ENCODE results near the gene KLK8.
A peak's percentile ranks its signal among the peaks of the same experiment; 100 is the strongest.
"Not testable (repeated sequence)": the region's sequence is repeated elsewhere in the genome, so short reads cannot be mapped to it uniquely, and the experiment has no call there.

Gene KLK8

DNA sequence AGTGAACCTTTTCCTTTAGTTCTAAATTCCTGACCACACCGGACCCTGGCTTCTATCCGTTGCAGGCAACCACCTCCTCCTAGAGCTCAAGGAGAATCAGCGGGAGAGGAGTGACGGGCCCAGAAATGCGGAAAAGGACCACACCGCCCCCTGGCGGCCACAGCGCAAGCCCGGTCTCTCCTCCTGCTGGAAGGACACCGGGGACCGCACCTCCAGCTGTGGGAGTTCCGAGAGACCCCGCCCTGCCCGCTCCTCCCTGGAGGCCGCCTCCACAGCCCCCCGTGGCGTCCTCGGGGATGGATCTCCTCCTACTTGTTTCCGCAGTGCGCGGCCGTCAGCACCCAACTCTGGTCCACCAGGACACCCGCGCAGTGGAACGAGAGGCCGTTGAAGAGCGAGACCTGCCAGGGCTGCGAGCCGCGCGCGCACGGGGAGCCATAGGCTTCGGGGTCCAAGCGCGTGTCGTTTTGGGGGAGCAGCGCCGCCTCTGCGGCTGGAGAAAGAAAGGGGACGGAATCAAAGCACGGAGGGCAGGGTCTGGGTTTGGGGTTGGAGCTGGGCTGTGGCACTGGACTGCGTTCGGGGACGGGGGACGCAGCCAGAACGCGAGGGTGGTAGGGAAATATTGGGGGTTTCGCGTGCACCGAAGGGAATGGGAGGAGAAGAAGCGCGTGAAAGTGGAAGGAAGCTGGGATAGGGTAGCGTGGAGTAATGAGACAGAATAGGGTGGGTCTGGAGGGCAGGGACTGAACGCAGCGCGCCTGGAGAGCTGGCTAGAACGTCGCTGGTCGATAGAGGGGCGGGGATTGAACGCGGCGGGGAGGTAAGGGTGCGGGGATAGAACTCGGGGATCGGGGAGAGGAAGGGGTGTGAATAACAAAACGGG lies 15.6 kb upstream of the KLK8 start:
- peak; percentile 42 to 67 for DNase-seq

DNA sequence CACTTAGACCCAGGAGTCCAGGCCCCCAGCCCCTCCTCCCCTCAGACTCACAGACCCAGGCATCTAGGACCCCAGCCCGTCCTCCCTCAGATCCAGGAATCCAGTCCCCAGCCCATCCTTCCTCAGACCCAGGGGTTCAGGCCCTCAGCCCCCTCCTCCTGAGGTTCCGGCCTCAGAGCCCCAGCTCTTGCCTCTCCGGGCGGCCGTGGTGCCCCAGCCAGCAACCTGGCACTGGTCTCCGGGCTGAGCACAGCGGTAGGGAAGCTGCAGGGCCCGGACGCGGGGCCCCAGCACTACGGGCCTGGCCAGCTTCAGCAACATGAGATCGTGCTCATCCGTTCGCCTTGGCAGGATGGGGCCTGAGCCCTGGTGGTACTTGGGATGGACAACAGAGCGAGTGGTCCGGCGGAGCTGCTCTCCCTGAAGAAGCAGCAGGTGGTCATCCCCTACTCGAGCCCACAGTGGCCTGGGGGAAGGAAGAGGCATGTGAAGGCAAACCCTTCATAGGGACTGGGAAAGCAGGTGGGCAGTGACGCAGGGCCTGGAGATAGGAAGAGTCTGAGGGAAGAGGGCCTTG lies 14.4 kb upstream of the KLK8 start:
- DNase-seq, result no peak

DNA sequence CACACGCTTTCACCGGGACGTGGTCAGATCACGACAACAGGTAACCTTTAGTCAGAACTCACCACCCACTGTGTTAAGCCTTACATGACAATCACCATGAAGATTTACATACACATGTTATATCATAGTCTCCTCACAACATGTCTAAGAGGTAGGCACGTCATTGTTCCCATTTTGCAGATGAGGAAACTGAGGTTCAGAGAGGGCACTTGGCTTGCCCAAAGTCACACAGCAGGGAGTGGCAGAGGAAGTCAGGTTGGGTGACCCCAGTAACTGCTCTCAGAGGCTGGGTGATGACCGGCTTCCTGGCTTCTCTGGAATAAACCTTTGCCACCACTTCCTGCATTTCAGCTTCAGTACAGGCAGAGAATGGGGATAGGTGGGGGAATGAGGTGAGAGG lies 12.8 kb upstream of the KLK8 start:
- no peak for DNase-seq

DNA sequence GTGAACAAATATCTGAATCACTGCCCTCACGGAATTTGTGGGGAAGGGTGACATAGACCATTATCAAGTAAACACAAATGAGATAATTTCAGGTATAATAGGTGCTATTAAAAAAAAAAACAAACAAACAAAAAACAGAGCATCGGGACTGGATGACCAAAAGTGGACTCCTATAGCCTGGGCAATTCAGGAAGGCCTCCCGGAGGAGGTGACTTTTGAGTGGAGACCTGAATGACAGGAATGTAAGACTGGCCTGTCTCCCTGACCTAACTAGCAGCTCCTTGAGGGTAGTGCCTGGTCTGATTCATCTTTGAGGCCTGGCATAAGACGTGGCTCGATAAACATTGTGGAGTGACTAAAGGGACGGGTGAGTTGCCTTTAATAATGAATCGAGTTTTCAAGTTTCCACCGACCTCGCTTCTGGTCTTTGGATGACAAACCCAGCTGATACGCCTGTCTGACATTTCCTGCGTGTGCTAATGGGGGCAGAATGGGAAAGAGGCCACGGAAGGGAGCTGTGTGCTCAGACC lies 11.3 kb upstream of the KLK8 start:
- no peak for DNase-seq

DNA sequence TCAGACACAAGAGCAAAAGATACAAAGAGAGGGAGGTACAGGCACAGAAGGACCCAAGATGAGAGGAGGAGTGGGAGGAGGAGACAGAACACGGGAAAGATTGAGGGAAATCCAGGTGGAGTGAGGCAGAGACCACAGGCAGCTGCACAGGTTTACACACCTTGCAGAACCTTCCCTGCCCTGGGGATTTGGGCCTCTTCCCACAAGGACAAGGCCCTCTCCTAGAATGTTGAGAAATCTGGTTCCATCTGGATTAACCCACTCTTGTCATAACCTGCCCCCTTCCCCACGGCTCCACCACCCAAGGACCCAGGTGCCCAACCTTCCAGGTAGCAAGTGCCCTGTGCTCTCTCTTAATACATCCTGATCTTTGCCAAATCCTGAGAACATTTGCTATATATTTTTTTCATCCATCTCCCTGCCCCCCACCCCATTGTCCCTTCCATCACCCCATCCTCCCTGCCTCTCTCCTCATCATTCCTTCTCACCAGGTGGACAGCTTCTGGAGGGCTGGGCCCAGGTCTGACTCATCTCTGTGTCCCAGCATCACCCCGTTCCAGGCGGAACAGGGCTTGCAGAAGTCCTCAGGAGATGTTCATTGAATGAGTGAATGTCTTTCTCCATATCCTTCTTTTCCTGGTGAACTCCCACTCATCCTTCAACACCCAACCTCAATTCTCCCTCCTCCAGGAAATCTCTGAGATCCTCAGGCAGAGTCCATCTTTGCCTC lies 8.8 kb upstream of the KLK8 start:
- DNase-seq, result no peak

DNA sequence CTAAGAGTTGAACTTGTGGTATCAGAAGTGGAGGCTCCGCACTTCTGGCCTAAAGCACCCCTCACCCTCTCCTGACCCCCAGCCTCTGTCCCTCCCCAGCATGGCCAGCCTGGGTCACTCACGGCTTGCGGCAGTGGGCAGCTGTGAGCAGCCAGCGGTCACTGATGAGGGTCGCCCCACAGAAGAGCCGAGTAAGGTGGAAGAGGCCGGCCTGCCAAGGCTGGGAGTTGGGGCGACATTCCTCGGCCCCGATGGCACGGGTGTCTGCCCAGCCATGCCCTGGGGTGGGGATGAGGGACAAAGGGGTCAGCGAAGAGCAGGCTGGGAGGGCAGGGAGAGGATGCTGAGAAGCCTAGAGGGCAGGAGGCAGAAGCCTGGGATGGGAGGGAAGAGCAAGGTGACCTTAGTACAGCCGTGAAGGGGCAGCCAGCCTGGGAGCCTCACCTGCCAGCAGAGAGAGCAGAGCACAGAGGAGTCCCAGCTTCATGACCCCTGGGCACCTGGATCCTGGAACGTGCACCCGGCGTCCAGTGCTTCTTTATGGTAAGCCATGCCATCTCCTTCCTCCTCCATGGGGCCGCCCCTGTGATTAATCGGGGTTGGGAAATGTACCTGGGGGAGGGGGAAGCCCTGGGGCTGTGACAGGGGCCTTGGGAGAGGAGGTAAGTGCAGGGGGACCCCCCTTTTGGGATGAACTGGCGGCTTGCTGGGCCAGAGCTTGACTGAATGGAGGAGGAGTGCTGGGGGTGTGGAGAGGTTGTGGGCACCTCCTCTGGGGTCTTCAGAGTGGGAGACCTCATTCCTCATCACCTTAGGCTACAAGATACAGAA lies 7.9 kb upstream of the KLK8 start:
- DNase-seq, result no peak

DNA sequence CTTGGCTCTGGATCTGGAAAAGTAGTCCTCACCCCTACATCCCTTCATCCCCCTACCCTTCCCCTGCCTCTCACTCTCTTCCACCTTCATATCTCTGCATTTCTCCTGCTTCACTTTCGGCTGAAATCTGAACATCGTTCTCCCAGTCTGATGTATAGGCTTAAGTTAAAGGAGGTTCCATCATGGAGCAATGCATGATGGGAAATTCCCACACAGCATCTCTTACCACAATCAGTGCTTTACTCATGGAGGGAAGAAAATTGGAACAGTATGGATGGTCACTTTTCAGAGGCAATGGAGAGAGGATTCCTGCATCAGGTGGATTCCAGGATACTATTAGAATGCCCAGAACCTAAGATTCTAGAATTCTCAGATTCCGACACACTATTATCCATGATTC lies 6.1 kb upstream of the KLK8 start:
- no peak for DNase-seq

DNA sequence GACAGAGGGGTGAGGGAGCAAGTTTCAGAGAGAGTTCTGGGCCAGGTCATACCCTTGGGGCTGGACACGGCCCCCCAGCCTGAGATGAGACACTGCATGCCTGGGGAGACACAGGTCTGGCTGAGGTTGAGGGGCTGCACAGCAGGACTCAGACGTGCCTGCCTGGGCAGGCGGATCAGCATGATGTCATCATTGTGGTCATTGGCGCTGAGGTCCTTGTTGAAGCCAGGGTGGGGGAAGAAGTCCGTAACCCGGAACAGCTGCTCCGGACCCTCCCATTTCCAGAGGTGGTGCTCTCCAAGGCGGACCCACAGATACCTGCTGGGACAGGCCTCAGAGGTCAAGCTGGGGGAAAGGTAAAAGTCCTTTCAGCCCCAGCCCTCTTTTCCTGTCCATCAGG lies 5.0 kb upstream of the KLK8 start:
- DNase-seq, result no peak

DNA sequence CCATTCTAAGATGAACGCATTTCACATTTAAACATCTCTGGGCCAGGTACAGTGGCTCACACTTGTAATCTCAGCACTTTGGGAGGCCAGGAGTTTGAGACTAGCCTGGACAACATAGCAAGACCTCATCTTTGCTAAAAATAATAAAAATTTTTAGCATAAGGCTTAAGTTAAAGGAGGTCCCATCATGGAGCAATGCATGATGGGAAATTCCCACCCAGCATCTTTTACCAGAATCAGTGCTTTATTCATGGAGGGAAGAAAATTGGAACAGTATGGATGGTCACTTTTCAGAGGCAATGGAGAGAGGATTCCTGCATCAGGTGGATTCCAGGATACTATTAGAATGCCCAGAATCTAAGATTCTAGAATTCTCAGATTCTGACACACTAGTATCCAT lies 3.8 kb upstream of the KLK8 start:
- DNase-seq, result no peak

DNA sequence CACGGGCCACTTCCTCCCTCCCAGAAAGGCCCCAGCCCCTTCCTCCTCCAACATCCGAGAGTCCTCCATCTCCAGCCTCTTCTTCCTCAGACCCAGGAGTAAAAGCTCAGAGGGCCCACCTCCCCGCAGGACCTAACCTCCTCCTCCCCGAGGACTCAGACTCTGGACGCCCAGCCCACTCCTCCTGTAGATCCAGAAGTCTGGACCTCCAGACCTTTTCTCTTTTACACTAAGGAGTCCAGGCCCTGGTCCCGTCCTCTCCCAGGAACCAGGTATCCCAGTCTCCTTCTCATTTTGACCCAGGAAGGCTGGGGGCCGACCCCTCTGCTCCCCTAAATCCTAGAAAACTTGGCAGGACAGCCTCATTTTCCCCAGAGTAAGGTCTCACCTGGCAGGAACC lies 1.9 kb upstream of the KLK8 start:
- DNase-seq, result no peak

DNA sequence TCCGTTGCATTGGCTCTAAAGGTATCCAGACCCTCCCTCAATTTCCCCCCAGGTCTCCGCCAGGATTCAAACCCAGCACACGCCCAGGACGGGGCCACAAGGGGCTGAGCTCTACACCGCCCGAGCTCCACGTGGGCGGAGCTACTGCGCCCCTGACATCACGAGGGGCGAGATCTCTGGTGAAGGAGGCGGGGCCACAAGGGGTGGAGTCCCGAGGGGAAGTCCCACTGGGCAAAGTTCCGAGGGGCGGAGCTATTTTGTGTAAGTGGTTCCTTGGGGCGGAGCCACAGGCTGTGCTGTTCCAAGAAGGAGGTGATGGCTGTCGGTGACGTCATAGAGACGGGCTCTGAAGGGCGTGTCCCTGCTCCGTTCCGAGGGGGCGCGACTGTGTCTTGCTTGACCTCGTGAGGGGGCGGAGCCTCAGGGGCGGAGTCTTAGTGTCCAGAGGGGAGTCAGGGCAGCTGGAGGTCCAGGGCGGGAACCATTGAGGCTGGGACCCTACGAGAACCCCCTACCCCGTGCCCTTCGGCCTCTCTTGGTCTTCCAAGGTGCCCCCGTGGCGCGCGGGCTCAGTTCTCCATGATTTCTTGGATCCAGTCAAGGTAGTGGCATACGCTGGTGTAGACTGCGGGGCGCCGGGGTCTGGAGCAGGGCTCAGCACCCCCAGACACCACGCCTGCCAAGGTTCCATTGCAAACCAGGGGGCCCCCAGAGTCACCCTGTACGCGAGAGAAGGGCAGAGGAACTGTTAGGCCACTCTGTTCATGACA lies 1.3 kb upstream of the KLK8 start:
- DNase-seq, result no peak

DNA sequence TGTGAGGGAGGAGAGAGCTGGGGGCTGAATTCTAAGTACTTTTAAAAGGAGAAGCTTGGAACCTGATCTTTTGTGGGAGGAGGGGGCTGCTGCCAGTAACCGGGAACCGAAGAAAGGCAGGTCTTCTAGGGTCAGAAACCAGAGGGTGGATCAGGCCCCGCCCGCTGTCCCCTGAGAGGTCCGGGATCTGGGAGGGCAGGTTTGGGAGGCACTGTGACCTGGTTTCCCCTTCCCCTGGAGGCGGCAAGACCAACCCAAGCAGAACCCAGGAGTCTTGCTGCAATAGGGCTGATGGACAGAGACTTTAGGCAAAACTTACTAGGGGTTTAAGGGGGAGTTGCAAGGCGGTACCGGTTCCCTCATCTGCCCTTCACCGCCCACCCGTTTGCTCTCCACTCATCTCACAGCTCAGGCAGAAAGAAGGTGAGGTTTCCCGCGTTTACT lies 707 bp upstream of the KLK8 start:
- DNase-seq, result no peak

DNA sequence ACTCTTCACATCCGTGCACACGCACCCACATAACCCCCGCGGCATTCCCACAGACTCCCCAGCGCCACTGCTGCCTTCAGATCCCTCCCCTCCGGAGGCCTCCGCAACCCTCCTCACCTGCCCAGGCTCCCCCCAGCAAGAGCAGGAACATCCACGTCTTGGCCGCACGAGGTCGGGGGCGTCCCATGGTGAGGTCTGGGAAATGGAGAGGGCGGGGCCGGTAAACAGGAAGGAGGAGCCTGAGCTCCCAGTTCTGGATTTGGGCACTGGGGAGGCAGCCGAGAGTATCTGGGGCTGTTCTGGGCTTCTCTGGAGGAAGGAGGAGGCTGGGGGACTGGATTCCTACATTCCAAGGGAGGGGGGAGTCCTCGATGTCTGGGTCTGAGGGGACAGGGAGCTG lies 423 bp downstream of the KLK8 start:
- no peak for DNase-seq

DNA sequence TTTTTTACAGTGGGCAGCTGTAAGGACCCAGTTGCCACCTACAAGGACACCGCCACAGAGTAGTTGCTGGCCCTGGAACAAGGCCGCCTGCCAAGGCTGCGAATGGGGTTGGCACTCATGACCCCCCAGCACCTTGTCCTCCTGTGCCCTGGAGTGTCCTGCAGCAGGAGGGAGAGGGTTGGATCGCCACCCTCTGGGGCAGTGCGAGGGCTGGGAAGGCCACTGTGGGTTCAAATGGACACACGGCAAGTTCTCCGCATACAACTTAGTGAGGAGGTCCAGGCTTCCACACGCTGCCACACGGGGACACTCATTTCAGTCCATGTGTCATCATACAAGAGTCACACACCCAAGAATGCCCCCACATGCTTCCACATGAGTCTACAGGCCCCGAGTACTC lies 978 bp downstream of the KLK8 start:
- no peak for DNase-seq

DNA sequence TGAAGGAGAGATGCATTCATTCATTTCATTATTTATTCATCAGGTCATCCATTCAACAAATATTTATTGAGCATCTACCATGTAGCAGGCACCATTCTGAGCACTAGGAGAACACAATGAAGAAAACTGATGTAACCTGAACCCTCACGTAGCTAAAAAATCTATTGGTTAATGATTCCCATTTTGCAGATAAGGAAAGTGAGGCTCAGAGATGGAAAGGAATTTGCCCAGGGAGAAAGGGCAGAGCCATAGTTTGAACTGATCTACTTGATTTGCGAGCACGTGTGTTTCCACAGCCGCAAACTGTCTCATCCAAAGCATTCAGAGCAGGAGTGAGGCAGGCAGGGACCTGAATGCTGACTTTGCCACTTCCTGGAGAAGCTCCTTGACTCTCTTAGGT lies 2.7 kb downstream of the KLK8 start:
- no peak for DNase-seq

DNA sequence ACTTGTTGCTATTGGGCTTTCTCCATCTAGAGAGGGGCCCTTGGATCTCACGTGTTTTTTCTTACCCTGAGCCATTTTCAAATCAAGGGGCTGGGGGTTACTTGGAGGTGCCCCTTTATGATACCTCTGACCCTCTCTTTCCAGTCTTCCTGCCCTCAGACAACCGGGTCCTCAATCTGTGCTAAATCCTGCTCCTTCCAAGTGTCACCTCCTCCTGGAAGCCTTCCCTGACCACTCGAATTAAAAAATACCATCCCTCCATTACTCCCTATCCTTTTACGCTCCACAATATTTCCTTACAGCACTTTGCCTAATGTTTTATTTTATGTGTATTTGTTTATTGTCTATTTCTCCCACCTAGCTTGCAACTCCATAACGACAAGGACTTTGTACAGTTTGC lies 3.3 kb downstream of the KLK8 start:
- DNase-seq, result no peak

DNA sequence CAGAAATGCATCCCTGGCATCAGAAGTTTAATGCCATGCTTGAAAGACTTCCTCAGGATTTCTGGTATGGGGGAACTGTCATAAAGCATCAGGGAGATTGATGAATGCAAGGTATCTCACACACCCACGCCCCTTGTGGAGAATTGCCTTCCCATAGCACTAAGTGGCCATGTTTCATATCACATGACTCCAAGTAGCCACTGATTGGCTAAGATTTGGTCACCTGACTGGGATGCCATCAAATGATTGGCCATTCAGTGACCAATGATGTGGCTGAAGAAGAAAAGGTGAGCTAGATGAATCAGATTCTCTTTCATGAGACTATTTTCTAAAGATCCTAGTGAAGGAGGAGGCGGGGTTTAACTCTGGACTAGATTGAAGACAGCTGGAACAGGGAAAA lies 7.3 kb downstream of the KLK8 start:
- no peak for DNase-seq

DNA sequence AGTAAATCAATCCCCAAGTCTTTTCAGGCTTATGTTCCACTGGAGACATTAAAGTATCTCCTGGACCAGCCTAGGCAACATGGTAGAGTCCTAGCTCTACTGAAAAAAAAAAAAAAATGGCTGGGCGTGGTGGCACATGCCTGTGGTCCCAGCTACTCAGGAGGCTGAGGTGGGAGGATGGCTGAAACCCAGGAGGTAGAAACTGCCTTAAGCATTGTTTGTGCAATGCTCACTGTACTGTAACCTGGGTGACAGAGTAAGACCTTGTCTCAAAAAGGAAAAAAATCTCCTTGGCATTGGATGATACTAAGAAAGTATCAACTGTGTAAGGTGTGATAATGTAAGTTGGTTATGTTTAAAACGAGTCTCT lies 8.8 kb downstream of the KLK8 start:
- no peak for DNase-seq

DNA sequence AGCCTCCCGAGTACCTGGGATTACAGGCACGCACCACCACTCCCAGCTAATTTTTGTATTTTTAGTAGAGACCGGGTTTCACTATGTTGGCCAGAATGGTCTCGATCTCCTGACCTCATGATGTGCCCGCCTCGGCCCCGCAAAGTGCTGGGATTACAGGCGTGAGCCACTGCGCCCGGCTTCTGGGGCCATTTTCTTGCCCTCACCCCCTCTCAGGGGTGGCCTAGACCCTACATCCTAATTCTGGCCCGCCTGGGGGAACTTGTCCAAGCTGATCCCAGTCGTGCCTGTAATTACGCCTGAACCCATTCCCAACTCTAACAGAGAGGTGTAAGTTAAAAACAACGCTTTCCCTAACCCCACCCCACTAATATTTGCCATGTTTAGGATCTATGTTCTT lies 17.0 kb downstream of the KLK8 start:
- not testable (repeated sequence) for DNase-seq

DNA sequence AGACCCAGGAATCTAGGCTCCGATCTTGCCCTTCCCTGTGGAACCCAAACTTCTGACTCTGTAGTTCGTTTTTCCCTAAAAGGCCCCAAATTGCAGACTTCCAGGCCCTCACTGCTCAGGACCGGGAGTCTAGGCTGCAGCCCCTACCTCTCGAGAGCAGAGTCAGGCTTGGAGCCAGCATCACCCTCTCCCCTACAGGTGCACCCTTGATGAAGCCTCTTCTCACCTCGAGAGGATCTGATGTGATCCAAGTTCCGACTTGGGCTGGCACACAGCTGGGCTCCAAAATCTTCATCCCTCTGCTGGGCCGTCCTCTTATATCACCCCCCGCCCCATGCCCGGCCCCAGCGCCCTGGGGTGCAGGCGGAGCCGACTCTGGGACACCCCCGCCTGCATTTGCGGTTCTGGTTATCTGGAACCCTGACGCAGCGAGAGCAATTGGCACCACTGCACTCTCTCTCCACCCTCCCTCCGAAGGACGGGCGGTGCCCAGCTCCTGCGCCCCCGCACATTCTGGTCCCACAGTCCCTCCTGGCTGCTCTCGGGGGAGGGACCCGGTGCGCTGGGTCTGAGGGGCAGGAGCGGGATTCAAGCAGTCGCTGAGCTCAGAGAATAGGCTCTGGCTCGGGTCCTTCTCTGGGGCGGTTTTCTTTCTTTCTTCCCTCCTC lies 17.6 kb downstream of the KLK8 start, which contains the start of gene KLK7:
KLK7 (minus strand) TSS at position 293 of the 668 bp plus-strand sequence. CDS start 1,518 bp downstream, outside the sequence.
- DNase-seq, result no peak

DNA sequence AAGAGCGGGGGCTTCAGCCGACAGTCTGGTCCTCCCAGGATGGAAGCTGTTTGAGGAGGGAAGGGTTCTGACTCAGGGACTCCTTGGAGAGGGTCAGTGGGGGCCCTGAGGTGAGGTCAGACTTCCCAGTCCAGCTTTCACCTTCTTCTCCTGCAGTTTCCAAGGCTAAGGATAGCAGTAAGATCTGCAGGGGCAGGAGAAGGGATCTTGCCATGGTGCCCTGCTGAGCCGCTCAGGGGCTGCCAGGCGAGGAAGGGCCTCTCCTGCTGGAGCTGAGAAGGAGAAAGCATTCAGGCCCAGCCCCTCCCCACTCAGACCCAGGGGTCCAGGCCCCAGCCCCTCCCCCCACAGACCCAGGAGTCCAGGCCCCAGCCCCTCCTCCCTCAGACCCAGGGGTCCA lies 19.2 kb downstream of the KLK8 start:
- DNase-seq, result no peak
